NCI-H2081 (cell line): ENCODE results near the gene MBTD1.
"Not testable (repeated sequence)": the region's sequence is repeated elsewhere in the genome, so short reads cannot be mapped to it uniquely, and the experiment has no call there.

Experiments used
- DNase-seq, 2 experiments: peaks; one replicate each; lab custom pipeline; 2025; lab: John Stamatoyannopoulos, UW

MBTD1 gene

GRCh38 chr17:51189162-51189561 is 70.7 kb downstream of the MBTD1 start:
- no peak for DNase-seq

DNA sequence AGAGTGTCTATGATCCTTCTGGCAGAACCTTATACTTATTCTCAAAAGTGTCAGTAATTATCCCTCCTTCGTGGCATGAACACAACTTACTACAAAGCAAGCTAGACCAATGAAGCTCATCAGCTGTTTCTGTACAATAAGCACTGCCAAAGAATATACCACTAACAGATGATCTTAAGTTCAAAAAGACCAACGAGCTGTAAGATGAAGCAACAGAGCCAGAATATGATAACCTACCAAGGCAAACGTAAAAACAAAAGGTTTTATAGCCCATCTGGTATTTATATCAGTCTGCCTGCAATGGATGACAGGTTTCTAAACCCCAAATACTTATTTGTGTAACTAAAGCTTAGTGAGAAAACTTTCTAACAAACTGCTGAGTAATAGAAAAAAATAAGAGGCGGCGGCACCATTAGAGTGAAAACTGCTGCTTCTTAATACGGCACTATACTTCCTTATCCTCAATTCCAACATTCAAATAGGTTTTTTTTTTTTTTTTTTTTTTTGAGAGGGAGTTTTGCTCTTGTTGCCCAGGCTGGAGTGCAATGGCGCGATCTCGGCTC is 71.5 kb downstream of the MBTD1 start:
- DNase-seq = no peak

- DNase-seq = no peak
Observed at GRCh38 chr17:51185763-51186332, 74.0 kb downstream of the MBTD1 start.

GRCh38 chr17:51184124-51184523 is 75.7 kb downstream of the MBTD1 start:
- DNase-seq = no peak

DNA sequence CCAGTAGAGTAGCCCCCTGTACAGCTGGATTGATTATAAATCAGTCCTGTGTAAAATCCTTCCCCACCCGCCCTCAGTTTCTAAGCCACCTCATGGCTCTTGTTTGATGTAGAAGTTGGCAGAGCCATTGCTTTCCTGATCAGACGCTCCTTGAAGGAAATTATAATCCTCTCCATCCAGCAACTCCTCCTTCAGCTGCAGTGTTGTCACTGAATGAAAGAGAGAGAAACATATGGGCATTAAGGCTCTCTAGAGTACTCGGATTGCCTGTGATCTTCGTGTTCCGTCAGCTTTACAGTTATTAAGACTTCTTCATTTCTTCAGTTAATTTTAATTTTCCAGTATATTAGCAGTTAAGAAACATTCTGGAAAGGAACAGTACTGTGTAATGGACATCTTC is 79.4 kb downstream of the MBTD1 start:
- DNase-seq = no peak

DNA sequence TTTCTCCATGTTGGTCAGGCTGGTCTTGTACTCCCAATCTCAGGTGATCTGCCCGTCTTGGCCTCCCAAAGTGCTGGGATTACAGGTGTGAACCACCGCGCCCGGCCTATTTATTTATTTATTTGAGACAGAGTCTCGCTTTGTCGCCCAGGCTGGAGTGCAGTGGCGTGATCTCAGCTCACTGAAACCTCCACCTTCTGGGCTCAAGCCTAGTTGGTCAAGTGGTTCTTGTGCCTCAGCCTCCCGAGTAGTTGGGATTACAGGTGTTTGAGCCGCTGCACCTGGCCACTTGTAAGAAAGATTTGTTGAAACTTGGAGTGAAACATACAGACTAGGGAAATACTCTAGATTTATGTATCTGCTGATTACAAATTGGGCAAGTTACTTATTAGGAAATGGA is 87.8 kb downstream of the MBTD1 start:
- DNase-seq = not testable (repeated sequence)

- DNase-seq = no peak
Observed at GRCh38 chr17:51170736-51171135, 89.1 kb downstream of the MBTD1 start.

- no peak for DNase-seq
Observed at GRCh38 chr17:51169340-51169739, 90.5 kb downstream of the MBTD1 start.

GRCh38 chr17:51166987-51167931 is 92.6 kb downstream of the MBTD1 start:
- DNase-seq = peak; percentile 63 to 65

DNA sequence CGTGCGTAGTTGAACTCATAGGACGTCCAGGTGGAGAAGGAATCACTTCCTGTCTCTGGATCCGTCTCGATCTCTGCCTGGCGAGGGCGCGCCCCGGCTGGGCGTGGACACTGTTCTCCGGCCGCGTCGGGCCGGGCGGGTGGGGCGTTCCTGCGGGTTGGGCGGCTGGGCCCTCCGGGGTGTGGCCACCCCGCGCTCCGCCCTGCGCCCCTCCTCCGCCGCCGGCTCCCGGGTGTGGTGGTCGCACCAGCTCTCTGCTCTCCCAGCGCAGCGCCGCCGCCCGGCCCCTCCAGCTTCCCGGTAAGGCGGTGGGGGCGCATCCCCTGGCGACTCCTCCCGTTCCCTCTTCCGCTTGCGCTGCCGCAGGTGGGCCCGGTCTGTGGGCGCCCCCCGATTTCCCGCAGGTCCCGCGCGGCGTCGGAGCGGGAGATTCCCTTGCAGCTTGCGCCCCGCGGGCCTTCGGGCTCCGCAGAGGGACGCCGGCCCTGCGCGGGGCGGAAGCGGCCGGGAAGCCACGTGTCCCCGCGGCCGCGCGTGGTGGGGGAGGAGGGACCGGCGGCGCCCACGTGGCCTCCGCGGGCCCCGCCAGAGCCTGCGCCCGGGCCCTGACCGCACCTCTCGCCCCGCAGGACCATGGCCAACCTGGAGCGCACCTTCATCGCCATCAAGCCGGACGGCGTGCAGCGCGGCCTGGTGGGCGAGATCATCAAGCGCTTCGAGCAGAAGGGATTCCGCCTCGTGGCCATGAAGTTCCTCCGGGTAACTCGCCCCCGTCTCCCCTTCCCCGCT is 93.5 kb downstream of the MBTD1 start, which contains the start of gene NME2:
TSS of gene NME2 (plus strand) at position 214 of the 789 bp plus-strand sequence. CDS start at position 634, 420 bp downstream.
- peak; percentile 79 to 86 for DNase-seq

- peak in 1 of 2 experiments; percentile 18 for DNase-seq
Observed at GRCh38 chr17:51165680-51166197, 94.1 kb downstream of the MBTD1 start.

DNA sequence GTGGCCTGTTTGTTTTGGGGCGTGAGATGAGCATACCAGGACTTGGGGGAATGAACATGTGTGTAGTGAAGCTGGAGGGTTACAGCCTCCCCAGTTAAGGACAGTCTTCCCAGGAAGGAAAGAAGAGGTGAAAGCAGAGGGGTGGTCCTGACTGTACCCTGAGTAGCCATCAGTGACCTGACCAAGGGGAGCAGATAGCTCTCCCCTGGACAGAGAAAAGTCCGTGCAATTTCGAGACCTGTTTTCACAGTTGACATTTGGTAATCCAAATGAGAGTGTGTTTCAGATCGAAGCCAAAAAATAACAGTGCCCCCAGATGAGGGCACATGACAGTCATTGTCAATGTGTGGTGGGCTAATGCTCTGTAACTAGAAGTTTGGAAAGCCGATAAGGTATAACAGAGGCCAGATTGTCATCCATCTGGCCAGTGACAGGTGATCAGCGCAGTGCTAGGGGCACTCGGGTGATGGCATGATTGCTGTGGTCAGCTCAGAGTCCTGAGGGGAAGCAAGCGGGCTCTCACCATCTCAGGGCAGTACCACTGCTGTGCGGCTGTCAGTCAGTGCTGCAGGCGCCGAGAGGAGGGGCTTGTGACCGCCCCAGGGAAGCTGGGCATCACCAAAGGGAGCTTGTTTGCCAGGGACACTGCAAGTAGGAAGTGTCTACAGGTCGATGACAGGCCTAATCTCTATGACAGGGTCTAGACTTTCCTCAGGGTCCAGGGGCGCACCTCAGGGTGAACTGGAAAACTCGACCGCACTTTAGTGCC is 94.8 kb downstream of the MBTD1 start:
- peak; percentile 20 to 41 for DNase-seq

- no peak for DNase-seq
Observed at GRCh38 chr17:51161541-51161940, 98.3 kb downstream of the MBTD1 start.

DNA sequence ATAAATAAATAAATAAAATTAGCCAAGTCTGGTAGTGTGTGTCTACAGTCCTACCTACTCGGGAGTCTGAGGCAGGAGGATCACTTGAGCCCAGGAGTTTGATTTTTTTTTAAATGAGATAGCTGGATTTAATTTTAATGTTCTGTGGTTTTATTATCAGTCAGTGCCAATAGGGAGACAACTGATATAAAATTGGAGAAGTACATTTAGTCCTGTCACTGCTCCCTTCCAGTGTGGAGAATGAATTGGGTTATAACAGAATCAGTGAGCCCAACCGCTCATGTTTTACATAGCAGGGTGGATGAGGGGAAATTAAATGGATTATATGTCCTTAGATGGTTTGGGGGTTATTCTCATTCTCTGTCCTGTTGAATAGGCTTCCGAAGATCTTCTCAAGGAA is 100.2 kb downstream of the MBTD1 start:
- no peak for DNase-seq

DNA sequence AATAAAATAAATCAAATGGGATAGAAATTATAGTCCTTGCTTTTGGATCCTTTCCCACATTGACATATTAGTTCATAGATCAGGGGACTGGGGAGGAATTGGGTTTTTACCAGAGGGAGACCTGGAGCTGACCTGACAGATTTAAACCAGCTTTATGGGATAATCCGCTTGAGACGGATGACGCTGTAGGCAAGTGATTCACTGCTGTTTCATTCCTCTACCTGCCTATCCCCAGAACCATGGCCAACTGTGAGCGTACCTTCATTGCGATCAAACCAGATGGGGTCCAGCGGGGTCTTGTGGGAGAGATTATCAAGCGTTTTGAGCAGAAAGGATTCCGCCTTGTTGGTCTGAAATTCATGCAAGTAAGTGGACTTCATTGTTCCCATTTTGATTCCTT is 104.4 kb downstream of the MBTD1 start:
- DNase-seq = no peak

- no peak for DNase-seq
Observed at GRCh38 chr17:51154176-51154575, 105.7 kb downstream of the MBTD1 start.

- DNase-seq = peak; percentile 99 to 100
Observed at GRCh38 chr17:51153210-51154072, 106.4 kb downstream of the MBTD1 start, which contains the start of gene NME1. NME1 (plus strand) TSS chr17:51153559; CDS start chr17:51155655, 2,096 bp downstream.

DNA sequence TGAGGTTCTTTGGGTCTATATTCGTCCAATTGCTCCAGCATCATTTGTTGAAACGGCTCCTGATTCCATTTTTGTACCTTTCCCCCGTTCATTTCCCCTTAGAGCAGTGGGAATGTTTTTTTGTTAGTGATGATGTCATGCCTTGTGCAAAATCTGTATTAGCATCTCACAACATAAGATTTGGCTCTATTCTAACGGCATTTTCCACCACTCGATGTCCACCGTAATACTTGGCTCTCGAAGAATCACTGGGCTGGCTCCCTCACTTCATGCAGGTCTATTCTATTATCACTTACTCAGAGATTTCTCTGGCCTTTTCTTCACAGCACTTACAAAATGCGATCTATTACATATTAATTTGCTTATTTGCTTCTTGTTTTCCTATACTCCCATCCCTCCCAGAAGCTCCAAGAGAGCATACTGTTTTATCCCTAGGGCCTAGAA is 107.1 kb downstream of the MBTD1 start:
- no peak for DNase-seq

GRCh38 chr17:51150932-51151331 is 108.9 kb downstream of the MBTD1 start:
- no peak for DNase-seq

DNA sequence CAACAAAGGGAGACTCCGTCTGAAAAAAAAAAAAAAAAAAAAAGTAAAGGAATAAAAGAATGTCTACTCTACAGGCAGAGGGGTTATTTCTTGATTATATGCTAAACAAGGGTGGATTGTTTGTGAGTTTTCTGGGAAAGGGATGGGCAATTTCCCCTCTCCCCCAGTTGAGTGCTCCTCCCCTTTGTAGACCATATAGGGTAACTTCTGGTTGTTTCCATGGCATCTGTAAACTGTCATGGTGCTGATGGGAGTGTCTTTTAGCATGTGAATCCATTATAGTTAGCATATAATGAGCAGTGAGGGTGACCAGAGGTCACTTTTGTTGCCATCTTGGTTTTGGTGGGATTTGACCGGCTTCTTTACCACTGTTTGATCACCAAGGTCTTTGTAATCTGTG is 110.7 kb downstream of the MBTD1 start:
- no peak for DNase-seq
